BLaER1 treated with 17β-estradiol and CSF1 and Interleukin-3, amounts not matched to agents 10 nM and 100 nM (cell line): Measurements from ENCODE around the gene C2.
A peak's percentile ranks its signal among the peaks of the same experiment; 100 is the strongest.
"Not testable (repeated sequence)": the region's sequence is repeated elsewhere in the genome, so short reads cannot be mapped to it uniquely, and the experiment has no call there.

ENCODE experiments used
- H3K27ac ChIP-seq, 11 experiments: shearing (Covaris generic); formaldehyde crosslinking; 2 replicates each; pipeline ENCODE4 v1.8.1; 2022
- H3K27me3 ChIP-seq, 11 experiments: shearing (Covaris generic); formaldehyde crosslinking; 2 replicates each; pipeline ENCODE4 v1.8.1; 2022
- H3K36me3 ChIP-seq, 11 experiments: shearing (Covaris generic); formaldehyde crosslinking; 2 replicates each; pipeline ENCODE4 v1.8.1; 2022
- H3K4me1 ChIP-seq, 10 experiments: shearing (Covaris generic); formaldehyde crosslinking; 2 replicates each; pipeline ENCODE4 v1.8.1; 2022
- H3K4me2 ChIP-seq, 11 experiments: shearing (Covaris generic); formaldehyde crosslinking; 2 replicates each; pipeline ENCODE4 v1.8.1; 2022
- H3K4me3 ChIP-seq, 10 experiments: shearing (Covaris generic); formaldehyde crosslinking; 2 replicates each; pipeline ENCODE4 v1.8.1; 2022
- H3K9ac ChIP-seq, 11 experiments: shearing (Covaris generic); formaldehyde crosslinking; 2 replicates each; pipeline ENCODE4 v1.8.1; 2022
- H3K9me3 ChIP-seq, 11 experiments: shearing (Covaris generic); formaldehyde crosslinking; replicated peaks in 1 of 11; 2 replicates each; pipeline ENCODE4 v1.8.1; 2022
- H4K20me1 ChIP-seq, 11 experiments: shearing (Covaris generic); formaldehyde crosslinking; 2 replicates each; pipeline ENCODE4 v1.8.1; 2022
- Cebpa-rat ChIP-seq, 11 experiments: shearing (Covaris generic); IDR thresholded peaks; 2 replicates each; pipeline ENCODE4 v1.8.1; 2022

C2 gene

DNA sequence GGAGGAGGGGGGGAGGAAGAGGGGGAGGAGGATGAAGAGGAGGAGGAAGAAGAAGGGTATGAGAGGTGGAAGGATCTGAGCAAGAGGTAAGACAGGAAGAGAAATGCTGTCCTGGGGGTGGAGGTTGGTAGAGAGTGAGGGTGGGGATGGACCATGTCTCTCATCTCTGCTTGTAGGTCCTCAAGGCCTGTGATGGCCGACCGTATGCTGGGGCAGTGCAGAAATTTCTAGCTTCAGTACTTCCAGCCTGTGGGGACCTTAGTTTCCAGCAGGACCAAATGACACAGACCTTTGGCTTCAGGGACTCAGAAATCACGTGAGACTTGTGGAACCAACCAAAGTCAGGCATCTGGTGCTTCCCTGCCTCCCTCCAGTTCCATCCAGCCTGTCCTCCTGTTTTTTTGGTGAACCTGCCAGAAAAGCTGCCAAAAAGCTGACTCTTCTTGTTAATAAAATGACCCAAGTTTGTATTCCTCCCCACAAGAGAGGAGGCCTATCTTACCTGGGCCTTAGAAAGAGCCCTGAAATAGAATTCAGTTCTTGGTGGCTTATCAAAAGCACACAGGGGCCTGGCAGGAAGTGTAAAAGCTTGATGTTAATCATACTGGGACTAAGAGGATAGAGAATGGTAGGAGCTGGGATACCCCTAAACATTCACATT lies 51.9 kb downstream of the C2 start:
- no peak for TF ChIP-seq Cebpa-rat (IDR thresholded peaks at IDR 0.05)
- no peak overlapping the region for H3K27ac ChIP-seq

DNA sequence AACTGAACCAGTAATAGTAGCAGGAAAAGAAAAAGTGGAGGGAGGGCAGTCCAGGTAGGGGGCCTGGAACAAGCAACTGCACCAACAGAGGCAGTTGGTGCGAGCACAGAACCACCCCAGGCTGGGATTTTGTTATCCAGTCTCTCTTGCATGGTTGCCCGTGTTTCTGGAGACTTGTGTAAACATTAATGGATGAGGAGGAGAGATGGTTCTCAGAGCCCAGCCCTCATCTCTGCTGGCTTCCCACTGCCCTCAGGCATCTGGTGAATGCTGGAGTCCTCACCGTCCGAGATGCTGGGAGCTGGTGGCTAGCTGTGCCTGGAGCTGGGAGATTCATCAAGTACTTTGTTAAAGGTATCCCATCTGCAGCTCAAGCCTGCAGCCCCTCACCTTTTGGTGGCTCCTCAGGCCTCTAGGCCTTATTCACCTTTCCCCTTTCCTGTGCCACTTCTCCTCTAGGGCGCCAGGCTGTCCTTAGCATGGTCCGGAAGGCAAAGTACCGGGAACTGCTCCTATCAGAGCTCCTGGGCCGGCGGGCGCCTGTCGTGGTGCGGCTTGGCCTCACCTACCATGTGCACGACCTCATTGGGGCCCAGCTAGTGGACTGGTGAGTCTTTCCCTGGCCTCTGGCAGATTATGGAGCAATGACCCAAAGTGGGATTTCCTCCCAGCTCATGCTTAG lies 52.8 kb downstream of the C2 start:
- H3K4me3 ChIP-seq, H3K27ac ChIP-seq, H3K4me1 ChIP-seq, H3K9ac ChIP-seq, H4K20me1 ChIP-seq, H3K27me3 ChIP-seq, H3K4me2 ChIP-seq: not testable (repeated sequence)
- peaks cover 0 to 18% (median 8%) of the 10 kb centered on the region in 11 experiments; a peak in 10 of 22 replicates for H3K9me3 ChIP-seq
- peaks cover 0 to 25% (median 13%) of the 10 kb centered on the region in 11 experiments; a peak in 17 of 22 replicates for H3K36me3 ChIP-seq

More for the DNA sequence above, 51.9 kb downstream of the C2 start:
- 0 out of 22 replicates have a peak overlapping the region, but pooled peaks of 3 of the 11 experiments have one; percentile 7 to 17 (median 7) for H3K9ac ChIP-seq
- H3K27me3 ChIP-seq, result no peaks in the 10 kb centered on the region
- peaks cover 0 to 35% (median 13%) of the 10 kb centered on the region in 11 experiments; a peak in 17 of 22 replicates for H3K36me3 ChIP-seq
- H3K4me1 ChIP-seq, result peaks cover 0 to 7% (median 0%) of the 10 kb centered on the region in 10 experiments; a peak in 5 of 20 replicates
- H4K20me1 ChIP-seq, result 0 out of 22 replicates have a peak, but pooled peaks cover 0 to 7% (median 0%) of the 10 kb centered on the region in 11 experiments
- H3K4me2 ChIP-seq, result no peak overlapping the region
- H3K4me3 ChIP-seq, result no peak overlapping the region
- H3K9me3 ChIP-seq, result peaks cover 0 to 20% (median 8%) of the 10 kb centered on the region in 11 experiments; a peak in 10 of 22 replicates

- H3K4me1 ChIP-seq, H3K4me2 ChIP-seq, H4K20me1 ChIP-seq, H3K4me3 ChIP-seq, H3K27me3 ChIP-seq, H3K9ac ChIP-seq, H3K27ac ChIP-seq: not testable (repeated sequence)
- Histone ChIP-seq H3K9me3 (peaks cover 0 to 11% (median 7%) of the 10 kb centered on the region in 11 experiments; a peak in 10 of 22 replicates), H3K36me3 (peaks cover 0 to 23% (median 13%) of the 10 kb centered on the region in 11 experiments; a peak in 16 of 22 replicates)
Observed at GRCh38 chr6:31980998-31981397, 53.5 kb downstream of the C2 start.

DNA sequence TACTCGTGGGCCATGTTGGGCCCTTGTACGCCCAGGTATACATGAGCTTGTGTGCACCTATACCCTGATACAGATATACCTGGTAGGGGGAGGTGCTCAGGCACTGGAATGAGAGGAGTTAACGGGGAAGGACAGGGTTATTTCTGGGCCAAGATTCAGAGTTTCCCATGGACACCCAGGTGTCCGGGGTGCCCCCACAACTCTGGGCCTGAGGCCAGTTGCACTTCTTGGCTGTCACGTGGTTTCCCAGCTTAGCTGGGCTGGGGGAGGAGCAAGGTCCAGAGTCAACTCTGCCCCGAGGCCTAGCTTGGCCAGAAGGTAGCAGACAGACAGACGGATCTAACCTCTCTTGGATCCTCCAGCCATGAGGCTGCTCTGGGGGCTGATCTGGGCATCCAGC lies 54.2 kb downstream of the C2 start, which contains the start of gene C4A:
C4A (plus strand) TSS at position 314 of the 400 bp plus-strand sequence; CDS start at position 365, 51 bp downstream.
- not testable (repeated sequence) for H3K27me3 ChIP-seq, H3K9ac ChIP-seq, H3K4me1 ChIP-seq, H3K27ac ChIP-seq, H4K20me1 ChIP-seq, H3K4me2 ChIP-seq, H3K4me3 ChIP-seq, H3K9me3 ChIP-seq
- peaks cover 0 to 21% (median 13%) of the 10 kb centered on the region in 11 experiments; a peak in 16 of 22 replicates for H3K36me3 ChIP-seq

- not testable (repeated sequence) for H3K4me3 ChIP-seq, H3K36me3 ChIP-seq, H3K9me3 ChIP-seq, H3K9ac ChIP-seq, H3K4me1 ChIP-seq, H3K27ac ChIP-seq, H3K27me3 ChIP-seq, H3K4me2 ChIP-seq, H4K20me1 ChIP-seq
Observed at GRCh38 chr6:31989363-31989762, 61.8 kb downstream of the C2 start.

DNA sequence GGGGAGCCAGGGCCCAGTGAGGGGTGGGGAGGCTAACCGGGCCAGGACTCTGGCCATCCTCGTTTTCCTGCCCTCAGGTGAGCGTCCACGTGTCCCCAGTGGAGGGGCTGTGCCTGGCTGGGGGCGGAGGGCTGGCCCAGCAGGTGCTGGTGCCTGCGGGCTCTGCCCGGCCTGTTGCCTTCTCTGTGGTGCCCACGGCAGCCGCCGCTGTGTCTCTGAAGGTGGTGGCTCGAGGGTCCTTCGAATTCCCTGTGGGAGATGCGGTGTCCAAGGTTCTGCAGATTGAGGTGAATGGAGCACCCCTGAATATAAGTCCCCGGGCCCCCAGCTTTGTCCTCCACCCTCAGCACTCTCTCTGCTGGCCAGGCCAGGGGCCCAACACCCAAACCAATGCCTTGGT lies 66.9 kb downstream of the C2 start:
- not testable (repeated sequence) for H3K4me3 ChIP-seq, H3K27ac ChIP-seq, H3K9me3 ChIP-seq, H3K27me3 ChIP-seq, H4K20me1 ChIP-seq, H3K36me3 ChIP-seq, H3K4me1 ChIP-seq, H3K4me2 ChIP-seq, H3K9ac ChIP-seq
